GM18907 (cell line): ENCODE measurements around the gene THEMIS.
"Not testable (repeated sequence)": the region's sequence is repeated elsewhere in the genome, so short reads cannot be mapped to it uniquely, and the experiment has no call there.

ENCODE experiments used
- ATAC-seq: cut with Tn5 transposase; IDR thresholded peaks from one replicate; pipeline ENCODE4 v1.9.1; 2021; ENCODE audit warnings: mild to moderate bottlenecking, moderate library complexity; ENCODE audit not compliant: unreplicated experiment

The THEMIS gene

DNA sequence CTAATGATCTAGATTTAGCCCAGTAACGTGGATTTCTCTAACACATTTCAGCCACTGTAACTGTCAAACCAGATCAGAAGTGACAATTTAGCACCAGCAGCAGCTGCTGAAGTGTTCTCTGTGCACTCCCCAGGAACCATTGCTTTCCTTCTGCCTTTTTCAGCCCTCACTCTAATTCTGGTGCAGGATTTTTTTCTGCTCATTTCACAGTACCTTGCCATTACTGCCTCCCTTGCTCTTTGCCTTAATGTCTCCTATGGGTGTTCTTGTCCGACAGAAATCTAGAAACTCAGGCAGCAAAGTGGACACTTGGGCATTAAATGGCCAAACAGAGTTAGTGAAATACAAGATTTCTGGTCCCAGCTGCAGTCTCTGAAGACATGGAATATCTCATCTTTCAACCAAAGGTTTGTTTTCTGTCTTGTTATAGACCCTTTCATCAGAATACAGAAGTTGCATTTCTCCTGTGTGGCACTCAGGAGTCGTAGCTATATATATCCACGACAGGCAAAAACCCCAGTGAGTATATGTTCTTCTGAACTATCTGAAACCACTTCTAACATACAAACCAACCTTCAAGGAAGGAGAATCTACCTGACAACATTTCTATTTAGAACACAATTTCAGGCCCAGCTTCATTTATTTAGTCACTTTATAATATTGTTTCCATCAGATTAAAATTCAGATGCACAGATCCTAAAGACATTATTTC lies 92.9 kb downstream of the THEMIS start:
- ATAC-seq: no peak

DNA sequence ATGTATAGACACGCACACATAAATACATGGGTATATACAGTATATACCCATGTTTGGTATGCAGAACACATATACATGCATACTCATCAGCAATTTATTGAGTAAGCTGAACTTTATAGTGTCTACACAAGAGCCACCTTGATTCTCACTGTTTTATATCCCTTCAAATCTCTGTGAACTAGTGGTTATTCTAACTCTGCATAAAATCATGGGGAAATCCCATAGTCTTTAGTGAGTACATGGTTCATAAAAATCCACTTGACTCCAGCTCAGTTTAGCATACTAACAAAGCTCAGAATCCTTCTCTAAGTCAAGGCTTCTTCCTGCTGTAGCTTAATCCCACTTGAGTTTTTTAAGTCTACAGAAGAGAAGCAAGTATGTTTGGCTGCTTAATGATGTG lies 104.1 kb downstream of the THEMIS start:
- ATAC-seq: no peak

- ATAC-seq: no peak
These were observed 106.5 kb downstream of the THEMIS start for GRCh38 chr6:127794405-127794804.

- no peak for ATAC-seq
These were observed 107.5 kb downstream of the THEMIS start for GRCh38 chr6:127793396-127793795.

DNA sequence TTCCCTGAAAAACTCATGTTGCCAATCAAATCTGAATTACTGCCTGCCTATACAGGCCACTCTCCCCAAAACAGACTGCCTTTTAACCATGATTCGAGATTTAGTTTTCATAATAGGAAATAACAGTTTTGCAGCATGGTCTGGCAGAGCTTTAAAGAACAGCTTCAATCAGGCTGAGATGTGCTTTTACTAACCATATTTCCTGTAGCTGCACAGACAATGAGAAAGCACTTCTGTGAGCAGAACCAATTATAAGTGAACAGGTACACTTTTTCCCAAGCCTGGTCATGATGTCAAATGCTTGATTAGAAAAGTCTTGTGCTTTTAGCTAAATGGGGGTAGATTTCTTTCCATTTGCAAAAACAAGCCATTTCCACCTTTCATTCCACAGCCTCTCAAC lies 108.2 kb downstream of the THEMIS start:
- ATAC-seq: no peak

GRCh38 chr6:127791779-127792528 lies 108.9 kb downstream of the THEMIS start:
- ATAC-seq: no peak

DNA sequence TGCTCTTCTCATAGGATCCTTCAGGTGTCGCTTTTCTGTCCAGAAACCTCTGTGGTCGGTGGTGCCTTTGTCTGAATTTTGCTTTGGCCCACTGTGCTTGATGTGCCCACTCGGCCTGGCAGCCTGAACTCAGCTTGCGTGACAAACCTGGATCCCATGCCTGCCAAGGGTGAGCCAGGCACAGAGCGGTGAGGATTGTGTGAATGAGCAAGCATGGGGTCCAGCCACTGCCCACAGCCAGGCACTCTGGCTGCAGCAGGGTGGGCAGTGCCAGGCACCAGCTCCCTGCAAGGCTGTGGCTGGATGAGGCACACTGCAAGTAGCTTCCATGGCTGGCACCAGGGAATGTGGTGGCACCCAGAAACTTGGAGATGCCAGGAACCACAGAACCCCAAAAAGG lies 110.3 kb downstream of the THEMIS start:
- no peak for ATAC-seq

GRCh38 chr6:127786109-127786508 lies 114.7 kb downstream of the THEMIS start:
- no peak for ATAC-seq

DNA sequence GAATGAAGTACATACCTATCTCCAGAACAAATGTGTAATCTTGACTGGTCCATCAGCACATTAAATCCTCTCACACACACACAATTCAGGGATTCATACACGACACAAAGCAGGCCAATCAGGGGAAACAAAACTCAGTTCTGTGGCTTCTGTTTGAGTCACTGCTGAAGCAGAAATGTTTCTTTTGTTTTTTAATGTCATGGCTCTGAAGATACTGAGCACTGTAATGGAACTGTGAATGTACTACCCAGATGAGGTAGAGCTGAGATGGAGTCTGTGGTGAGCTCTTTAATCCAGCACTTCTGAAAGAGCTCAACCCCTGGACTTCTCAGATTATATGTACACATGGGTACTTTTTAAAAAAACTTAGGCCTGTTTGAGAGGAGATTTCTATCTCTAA lies 116.4 kb downstream of the THEMIS start:
- no peak for ATAC-seq

DNA sequence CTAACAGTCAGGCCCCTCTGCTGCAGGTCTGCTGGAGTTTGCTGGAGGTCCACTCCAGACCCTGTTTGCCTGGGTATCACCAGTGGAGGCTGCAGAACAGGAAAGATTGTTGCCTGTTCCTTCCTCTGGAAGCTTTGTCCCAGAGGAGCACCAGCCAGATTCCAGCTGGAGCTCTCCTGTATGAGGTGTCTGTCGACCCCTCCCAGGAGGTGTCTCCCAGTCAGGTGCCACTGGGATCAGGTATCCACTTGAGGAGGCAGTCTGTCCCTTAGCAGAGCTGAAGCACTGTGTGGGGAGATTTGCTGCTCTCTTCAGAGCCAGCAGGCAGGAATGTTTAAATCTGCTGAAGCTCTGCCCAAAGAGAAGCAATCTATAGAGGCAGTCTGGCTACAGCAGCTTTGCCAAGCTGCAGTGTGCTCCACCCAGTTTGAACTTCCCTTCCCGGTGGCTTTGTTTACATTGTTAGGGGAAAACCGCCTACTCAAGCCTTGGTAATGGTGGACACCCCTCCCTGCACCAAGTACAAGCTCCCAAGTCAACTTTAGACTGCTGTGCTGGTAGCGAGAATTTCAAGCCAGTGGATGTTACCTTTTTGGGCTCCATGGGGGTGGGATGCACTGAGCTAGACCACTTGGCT lies 119.1 kb downstream of the THEMIS start:
- not testable (repeated sequence) for ATAC-seq

GRCh38 chr6:127776320-127776719 lies 124.5 kb downstream of the THEMIS start:
- ATAC-seq: no peak

- no peak for ATAC-seq
These were observed 125.5 kb downstream of the THEMIS start for GRCh38 chr6:127775371-127775770.

- no peak for ATAC-seq
These were observed 132.1 kb downstream of the THEMIS start for GRCh38 chr6:127768745-127769144.

- ATAC-seq: no peak
These were observed 132.6 kb downstream of the THEMIS start for GRCh38 chr6:127768223-127768622.

GRCh38 chr6:127765949-127766348 lies 134.9 kb downstream of the THEMIS start:
- ATAC-seq: no peak

GRCh38 chr6:127762284-127762683 lies 138.6 kb downstream of the THEMIS start:
- ATAC-seq: no peak

DNA sequence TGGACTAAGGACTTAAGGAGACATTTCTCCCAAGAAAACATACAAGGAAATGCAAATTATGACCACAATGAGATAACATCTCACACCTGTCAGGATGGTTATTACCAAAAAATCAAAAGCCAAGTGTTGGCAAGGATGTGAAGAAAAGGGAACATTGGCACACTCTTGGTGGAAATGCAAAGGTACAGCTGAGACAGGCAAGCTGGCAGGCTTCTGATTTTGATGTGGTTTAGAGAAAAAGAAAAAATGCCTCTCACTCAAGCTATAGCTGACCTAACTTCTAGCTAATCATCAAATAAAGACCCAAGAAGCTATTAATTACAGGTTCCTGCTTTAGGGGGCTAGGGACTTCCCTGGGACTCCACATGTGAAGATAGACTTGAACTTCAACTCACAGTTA lies 139.8 kb downstream of the THEMIS start:
- no peak for ATAC-seq

- ATAC-seq: no peak
These were observed 151.8 kb downstream of the THEMIS start for GRCh38 chr6:127749095-127749494.

- ATAC-seq: peak; percentile 75
These were observed 152.6 kb downstream of the THEMIS start for GRCh38 chr6:127748290-127748689.

DNA sequence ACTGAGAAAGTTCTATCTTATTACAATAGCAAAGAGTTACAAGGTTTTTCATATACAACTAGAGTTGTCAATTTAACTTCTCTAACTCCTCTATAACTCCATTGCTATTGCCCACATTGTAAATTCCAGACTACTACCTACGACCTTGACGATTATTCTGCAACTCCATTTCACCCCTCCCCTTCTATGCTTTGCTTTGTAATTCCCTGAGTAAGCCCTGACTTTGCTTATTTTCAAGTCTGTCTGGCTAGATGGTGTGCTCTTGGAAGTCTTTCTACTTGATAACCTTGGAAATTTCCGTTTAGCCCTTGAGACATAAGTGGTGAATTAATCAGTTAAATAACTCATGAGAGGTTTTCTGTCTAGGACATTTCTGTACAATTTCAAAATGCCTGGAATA lies 162.4 kb downstream of the THEMIS start:
- no peak for ATAC-seq

GRCh38 chr6:127737768-127738167 lies 163.1 kb downstream of the THEMIS start:
- ATAC-seq: no peak

DNA sequence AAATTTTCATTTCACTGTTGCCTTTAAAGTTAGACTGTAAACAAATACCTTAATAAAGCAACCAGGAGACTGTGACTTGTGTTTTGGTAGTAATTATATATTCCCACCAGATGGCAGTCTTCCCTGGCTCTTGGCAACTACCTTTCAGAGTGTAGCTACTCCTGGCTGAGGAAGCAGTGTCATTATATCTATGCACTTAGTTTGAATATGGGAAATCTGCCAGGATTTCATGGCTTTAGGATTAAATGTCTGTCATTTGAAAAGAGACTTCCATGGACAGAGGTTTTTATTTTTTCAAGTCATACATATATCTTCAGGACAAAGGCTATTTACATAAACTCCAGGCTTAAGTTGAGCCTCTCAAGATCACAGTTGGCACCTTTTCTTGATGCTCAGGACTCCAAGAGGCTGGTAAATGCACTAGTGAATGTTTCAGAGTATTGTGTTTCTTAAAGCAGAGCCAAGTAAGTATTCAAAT lies 163.8 kb downstream of the THEMIS start:
- peak; percentile 94 for ATAC-seq
